Prostate gland (tissue), 2 donors: ENCODE results near the gene ZNF496. TPM values are rescaled to one million over a fixed set of nuclear protein-coding genes. Genes with fewer than 3 reads are reported as not detected.

Experiments
- DNase-seq: peaks from one replicate; pipeline ENCODE4 v3.0.0-alpha.2; 2019; ENCODE audit warnings: low spot score
- H3K27ac ChIP-seq, 2 donors: fragments of 200-600 bp; sonication (generic); 2 replicates each; pipeline ENCODE4 v1.5.1; 2017 to 2019
- H3K27me3 ChIP-seq: fragments of 200-600 bp; sonication (generic); replicated peaks from 2 replicates; pipeline ENCODE4 v1.5.1; 2019; ENCODE audit not compliant: insufficient read depth
- H3K36me3 ChIP-seq, 2 donors: fragments of 200-600 bp; sonication (generic); 1 replicate in 1 of 2; 2 replicates in 1 of 2; pipeline versions ENCODE4 v1.5.1 to v1.8.1; 2017 to 2019
- H3K4me1 ChIP-seq: fragments of 200-600 bp; sonication (generic); replicated peaks from 2 replicates; pipeline ENCODE4 v1.5.1; 2019
- H3K4me3 ChIP-seq, 2 donors: fragments of 200-600 bp; sonication (generic); 2 replicates each; pipeline ENCODE4 v1.5.1; 2017 to 2019
- H3K9me3 ChIP-seq: fragments of 200-600 bp; sonication (generic); 2 replicates; pipeline ENCODE4 v1.5.1; 2017
- CTCF ChIP-seq, 4 experiments: fragments of 200-600 bp in 2 of 4; fragments of 450-650 bp in 2 of 4; sonication (generic) in 2 of 4; IDR thresholded peaks; 1 replicate in 3 of 4; 2 replicates in 1 of 4; pipeline ENCODE4 v1.5.1; 2016 to 2019; ENCODE audit warnings: antibody characterized with exemption in 4 of 4, mild to moderate bottlenecking in 2 of 4, moderate library complexity in 2 of 4
- POLR2A ChIP-seq: fragments of 450-650 bp; IDR thresholded peaks from one replicate; pipeline ENCODE4 v1.6.1; 2016; ENCODE audit warnings: antibody characterized with exemption, mild to moderate bottlenecking
- POLR2AphosphoS5 ChIP-seq: sonication (generic); formaldehyde crosslinking; IDR thresholded peaks from one replicate; pipeline ENCODE4 v1.6.1; 2017; ENCODE audit warnings: antibody characterized with exemption
- WGBS: methylation state at CpG from one replicate; pipeline ENCODE4 v1.1.5; 2018; 5-methylcytosine and 5-hydroxymethylcytosine counted together
- intact Hi-C: fragments of 100-400 bp; cut with DNase I; formaldehyde crosslinking; loops from one replicate; pipeline ENCODE4 v1.14.2; 2022
- total RNA-seq, 2 donors: library from RNA; depleted of rRNA; stranded (reverse); fragments of >200 nt; gene quantifications; one replicate each; pipeline ENCODE4 v1.1.0, GENCODE V29; 2016

The ZNF496 gene
- total RNA-seq, 2 donors from 2014 or later: 32.1 to 68.2 TPM

GRCh38 chr1:247347477-247348222 lies 16.0 kb upstream of the ZNF496 start:
- intact Hi-C loops: no loop called here
- no peaks in the 10 kb centered on the region for H3K27me3 ChIP-seq
- H3K27ac ChIP-seq: no peak overlapping the region
- no peaks in the 10 kb centered on the region for H3K9me3 ChIP-seq
- peak overlapping the region in 1 of 2 donors; percentile 9 for H3K4me3 ChIP-seq
- WGBS: 25% methylated on average over 27 of the region's 31 CpGs
- TF ChIP-seq CTCF (IDR thresholded peaks at IDR 0.05): no peak
- no peak for TF ChIP-seq POLR2AphosphoS5
- no peak for TF ChIP-seq POLR2A
- no peaks in the 10 kb centered on the region for H3K36me3 ChIP-seq
- DNase-seq: no peak
- no peaks in the 10 kb centered on the region for H3K4me1 ChIP-seq

GRCh38 chr1:247345881-247346280 lies 14.2 kb upstream of the ZNF496 start:
- Histone ChIP-seq H3K27ac (no peak overlapping the region), H3K4me3 (no peak overlapping the region), H3K36me3 (no peaks in the 10 kb centered on the region), H3K4me1 (no peaks in the 10 kb centered on the region), H3K9me3 (no peaks in the 10 kb centered on the region), H3K27me3 (no peaks in the 10 kb centered on the region)
- intact Hi-C loops: no loop called here
- WGBS: 92% methylated on average over 4 of the region's 4 CpGs
- no peak for DNase-seq
- TF ChIP-seq POLR2A (no peak), POLR2AphosphoS5 (no peak), CTCF (IDR thresholded peaks at IDR 0.05) (no peak)

- H3K9me3 ChIP-seq: no peaks in the 10 kb centered on the region
- H3K27ac ChIP-seq: no peak overlapping the region
- intact Hi-C loops: no loop called here
- H3K27me3 ChIP-seq: no peaks in the 10 kb centered on the region
- no peak overlapping the region for H3K4me3 ChIP-seq
- TF ChIP-seq CTCF (IDR thresholded peaks at IDR 0.05) (no peak), POLR2AphosphoS5 (no peak), POLR2A (no peak)
- no peaks in the 10 kb centered on the region for H3K36me3 ChIP-seq
- 97% methylated on average over 1 of the region's 1 CpG for WGBS
- no peaks in the 10 kb centered on the region for H3K4me1 ChIP-seq
- no peak for DNase-seq
Observed at GRCh38 chr1:247343801-247344200, 12.1 kb upstream of the ZNF496 start.

- no peaks in the 10 kb centered on the region for H3K36me3 ChIP-seq
- intact Hi-C loops: loop anchor here (10.0 kb wide), 1 partner anchor 234 kb away; the partner anchor contains the start of gene ZNF669
- DNase-seq: no peak
- no peaks in the 10 kb centered on the region for H3K9me3 ChIP-seq
- no peaks in the 10 kb centered on the region for H3K27me3 ChIP-seq
- no peak overlapping the region for H3K27ac ChIP-seq
- no peaks in the 10 kb centered on the region for H3K4me1 ChIP-seq
- 76% methylated on average over 3 of the region's 3 CpGs for WGBS
- no peak overlapping the region for H3K4me3 ChIP-seq
- TF ChIP-seq POLR2A: no peak
- no peak for TF ChIP-seq POLR2AphosphoS5
- no peak for TF ChIP-seq CTCF (IDR thresholded peaks at IDR 0.05)
Observed at GRCh38 chr1:247338723-247339275, 7.1 kb upstream of the ZNF496 start.

GRCh38 chr1:247337961-247338360 lies 6.3 kb upstream of the ZNF496 start:
- no peak overlapping the region for H3K27ac ChIP-seq
- H3K9me3 ChIP-seq: no peaks in the 10 kb centered on the region
- no peak overlapping the region for H3K4me3 ChIP-seq
- TF ChIP-seq POLR2AphosphoS5 (no peak), POLR2A (no peak)
- 86% methylated on average over 11 of the region's 11 CpGs for WGBS
- intact Hi-C loops: loop anchor here (10.0 kb wide), 1 partner anchor 233 kb away; the partner anchor contains the start of gene ZNF669
- DNase-seq: no peak
- no peaks in the 10 kb centered on the region for H3K36me3 ChIP-seq
- H3K27me3 ChIP-seq: no peaks in the 10 kb centered on the region
- no peaks in the 10 kb centered on the region for H3K4me1 ChIP-seq
